Measurements from ENCODE around the gene ANKMY2. TPM values are rescaled to one million over a fixed set of nuclear protein-coding genes. Genes with fewer than 3 reads are reported as not detected.

ANKMY2 gene
- total RNA-seq, result 10 to 100 TPM; 11.9 to 21.1 (median 14.3) TPM
- 10 to 100 TPM; 12.9 to 21.0 (median 18.6) TPM for polyA plus RNA-seq

GRCh38 chr7:16645593-16646471, at the start of gene ANKMY2, which contains the start of gene BZW2:
ANKMY2 (minus strand) TSS chr7:16645754; CDS start chr7:16645573, 181 bp downstream.
BZW2 (plus strand) TSS chr7:16646181; CDS start chr7:16665444, 19,263 bp downstream.
- WGBS, 2 donors, result 0% methylated on average over 73 of the region's 73 CpGs
- DNase-seq, result peak; percentile 98
- Histone ChIP-seq H3K27ac (peak within 1 kb of the TSS; percentile 92 to 95 (median 94)), H3K27me3 (no peaks in the 10 kb centered on the region), H3K36me3 (no peaks in the 10 kb centered on the region), H3K4me3 (peak within 1 kb of the TSS; percentile 75 to 99 (median 88)), H3K9me3 (no peaks in the 10 kb centered on the region), H3K4me1 (peaks cover 0 to 44% (median 30%) of the 10 kb centered on the region in 4 donors)
- intact Hi-C loops (cut with DNase I), result loop anchor here (10.0 kb wide), 1 partner anchor 221 kb away; the partner anchor contains the start of gene CRPPA
- no peak for TF ChIP-seq CTCF (IDR thresholded peaks at IDR 0.05)
- no peak for TF ChIP-seq EP300 (IDR thresholded peaks at IDR 0.05)
- TF ChIP-seq POLR2AphosphoS5 (IDR thresholded peaks at IDR 0.05), result peak; percentile 95 to 99 (median 97)
- peak; percentile 92 to 95 for TF ChIP-seq POLR2A (IDR thresholded peaks at IDR 0.05)

GRCh38 chr7:16694806-16695205, 49.3 kb upstream of the ANKMY2 start:
- intact Hi-C loops (cut with DNase I), result loop anchor here (10.0 kb wide), 1 partner anchor 230 kb away; no protein-coding TSS in a partner anchor
- Histone ChIP-seq H3K4me1 (no peaks in the 10 kb centered on the region), H3K9me3 (no peaks in the 10 kb centered on the region), H3K4me3 (no peak overlapping the region), H3K27ac (no peak overlapping the region), H3K36me3 (peaks cover 7 to 83% (median 22%) of the 10 kb centered on the region in 4 donors), H3K27me3 (no peaks in the 10 kb centered on the region)
- no peak for TF ChIP-seq CTCF (IDR thresholded peaks at IDR 0.05)
- TF ChIP-seq POLR2AphosphoS5 (IDR thresholded peaks at IDR 0.05), result no peak
- no peak for TF ChIP-seq POLR2A (IDR thresholded peaks at IDR 0.05)
- no peak for TF ChIP-seq EP300 (IDR thresholded peaks at IDR 0.05)
- 92 to 93% methylated on average over 6 of the region's 6 CpGs for WGBS, 2 donors
- no peak for DNase-seq

GRCh38 chr7:16693601-16694318, 48.2 kb upstream of the ANKMY2 start:
- no peak overlapping the region for H3K27ac ChIP-seq
- no peak overlapping the region for H3K4me3 ChIP-seq
- H3K4me1 ChIP-seq, result no peaks in the 10 kb centered on the region
- no peaks in the 10 kb centered on the region for H3K9me3 ChIP-seq
- TF ChIP-seq EP300 (IDR thresholded peaks at IDR 0.05) (no peak), CTCF (IDR thresholded peaks at IDR 0.05) (no peak), POLR2A (IDR thresholded peaks at IDR 0.05) (no peak), POLR2AphosphoS5 (IDR thresholded peaks at IDR 0.05) (no peak)
- intact Hi-C loops (cut with DNase I), result loop anchor here (10.0 kb wide), 1 partner anchor 231 kb away; no protein-coding TSS in a partner anchor
- H3K36me3 ChIP-seq, result peaks cover 7 to 81% (median 22%) of the 10 kb centered on the region in 4 donors
- 95 to 96% methylated on average over 2 of the region's 2 CpGs for WGBS, 2 donors
- no peak for DNase-seq
- H3K27me3 ChIP-seq, result no peaks in the 10 kb centered on the region

- no peaks in the 10 kb centered on the region for H3K9me3 ChIP-seq
- intact Hi-C loops (cut with DNase I), result loop anchor here (10.0 kb wide), 1 partner anchor 234 kb away; no protein-coding TSS in a partner anchor
- WGBS, 2 donors, result 88 to 93% methylated on average over 4 of the region's 4 CpGs
- no peak for TF ChIP-seq POLR2A (IDR thresholded peaks at IDR 0.05)
- no peak overlapping the region for H3K27ac ChIP-seq
- H3K4me3 ChIP-seq, result no peak overlapping the region
- no peak for DNase-seq
- H3K27me3 ChIP-seq, result no peaks in the 10 kb centered on the region
- H3K36me3 ChIP-seq, result peaks cover 0 to 60% (median 9%) of the 10 kb centered on the region in 4 donors
- H3K4me1 ChIP-seq, result no peaks in the 10 kb centered on the region
Measured at GRCh38 chr7:16691241-16691640, 45.7 kb upstream of the ANKMY2 start.

Data from sigmoid colon (tissue), 7 donors.